Hematopoietic multipotent progenitor cell treated with erythropoietin and hydrocortisone succinate and interleukin-3 and kit ligand, for 8 days (in vitro differentiated cells): ENCODE results near the gene AQP1.

Experiments used
- DNase-seq: peaks from one replicate; pipeline ENCODE4 v3.0.0-alpha.2; 2015

The AQP1 gene

DNA sequence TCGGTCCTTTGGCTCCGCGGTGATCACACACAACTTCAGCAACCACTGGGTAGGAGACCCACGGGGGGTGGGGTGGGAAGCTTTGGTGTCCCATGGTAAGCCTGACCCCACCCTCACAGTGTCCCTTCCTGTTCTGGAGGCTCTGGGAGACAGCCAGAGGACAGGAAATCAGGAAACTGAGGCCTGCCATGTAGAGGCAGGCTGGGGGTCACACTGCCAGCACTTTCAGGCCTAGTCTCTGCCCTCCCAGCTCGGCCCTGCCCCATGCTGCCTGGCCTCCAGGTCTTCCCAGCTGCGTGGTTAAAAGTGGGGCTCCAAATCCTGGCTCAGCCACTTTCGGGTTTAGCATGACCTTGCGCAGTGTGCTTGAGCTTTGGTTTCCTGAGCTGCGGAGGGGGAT lies 10.9 kb downstream of the AQP1 start:
- DNase-seq, result no peak

DNA sequence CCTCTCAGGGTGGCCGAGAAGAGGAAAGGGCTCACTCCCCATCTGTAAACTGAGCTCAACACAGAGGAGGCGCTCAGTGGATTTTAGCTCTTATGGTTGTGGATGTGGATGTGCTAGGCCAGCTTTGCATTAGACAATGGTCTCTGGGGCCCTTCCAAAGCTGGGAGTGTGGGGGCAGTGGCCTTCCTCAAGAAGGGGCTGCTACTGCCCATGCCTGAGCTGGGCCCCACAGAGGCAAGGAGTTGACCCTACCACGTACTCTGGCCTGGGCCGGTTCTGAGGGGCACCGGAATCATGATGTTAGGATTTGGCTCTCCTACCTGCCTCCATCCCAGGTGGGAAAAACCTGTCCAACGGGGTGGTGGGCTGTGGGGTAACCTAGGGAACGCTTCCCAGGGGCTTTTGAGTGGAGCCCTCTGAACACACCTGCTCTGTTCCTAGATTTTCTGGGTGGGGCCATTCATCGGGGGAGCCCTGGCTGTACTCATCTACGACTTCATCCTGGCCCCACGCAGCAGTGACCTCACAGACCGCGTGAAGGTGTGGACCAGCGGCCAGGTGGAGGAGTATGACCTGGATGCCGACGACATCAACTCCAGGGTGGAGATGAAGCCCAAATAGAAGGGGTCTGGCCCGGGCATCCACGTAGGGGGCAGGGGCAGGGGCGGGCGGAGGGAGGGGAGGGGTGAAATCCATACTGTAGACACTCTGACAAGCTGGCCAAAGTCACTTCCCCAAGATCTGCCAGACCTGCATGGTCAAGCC lies 11.5 kb downstream of the AQP1 start:
- no peak for DNase-seq

DNA sequence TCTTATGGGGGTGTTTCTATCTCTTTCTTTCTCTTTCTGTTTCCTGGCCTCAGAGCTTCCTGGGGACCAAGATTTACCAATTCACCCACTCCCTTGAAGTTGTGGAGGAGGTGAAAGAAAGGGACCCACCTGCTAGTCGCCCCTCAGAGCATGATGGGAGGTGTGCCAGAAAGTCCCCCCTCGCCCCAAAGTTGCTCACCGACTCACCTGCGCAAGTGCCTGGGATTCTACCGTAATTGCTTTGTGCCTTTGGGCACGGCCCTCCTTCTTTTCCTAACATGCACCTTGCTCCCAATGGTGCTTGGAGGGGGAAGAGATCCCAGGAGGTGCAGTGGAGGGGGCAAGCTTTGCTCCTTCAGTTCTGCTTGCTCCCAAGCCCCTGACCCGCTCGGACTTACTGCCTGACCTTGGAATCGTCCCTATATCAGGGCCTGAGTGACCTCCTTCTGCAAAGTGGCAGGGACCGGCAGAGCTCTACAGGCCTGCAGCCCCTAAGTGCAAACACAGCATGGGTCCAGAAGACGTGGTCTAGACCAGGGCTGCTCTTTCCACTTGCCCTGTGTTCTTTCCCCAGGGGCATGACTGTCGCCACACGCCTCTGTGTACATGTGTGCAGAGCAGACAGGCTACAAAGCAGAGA lies 12.2 kb downstream of the AQP1 start:
- no peak for DNase-seq

DNA sequence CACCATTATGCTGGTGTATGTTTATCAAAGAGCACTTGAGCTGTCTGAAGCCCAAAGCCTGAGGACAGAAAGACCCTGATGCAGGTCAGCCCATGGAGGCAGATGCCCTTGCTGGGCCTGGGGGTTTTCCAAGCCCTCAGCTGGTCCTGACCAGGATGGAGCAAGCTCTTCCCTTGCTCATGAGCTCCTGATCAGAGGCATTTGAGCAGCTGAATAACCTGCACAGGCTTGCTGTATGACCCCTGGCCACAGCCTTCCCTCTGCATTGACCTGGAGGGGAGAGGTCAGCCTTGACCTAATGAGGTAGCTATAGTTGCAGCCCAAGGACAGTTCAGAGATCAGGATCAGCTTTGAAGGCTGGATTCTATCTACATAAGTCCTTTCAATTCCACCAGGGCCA lies 13.0 kb downstream of the AQP1 start:
- DNase-seq, result no peak

DNA sequence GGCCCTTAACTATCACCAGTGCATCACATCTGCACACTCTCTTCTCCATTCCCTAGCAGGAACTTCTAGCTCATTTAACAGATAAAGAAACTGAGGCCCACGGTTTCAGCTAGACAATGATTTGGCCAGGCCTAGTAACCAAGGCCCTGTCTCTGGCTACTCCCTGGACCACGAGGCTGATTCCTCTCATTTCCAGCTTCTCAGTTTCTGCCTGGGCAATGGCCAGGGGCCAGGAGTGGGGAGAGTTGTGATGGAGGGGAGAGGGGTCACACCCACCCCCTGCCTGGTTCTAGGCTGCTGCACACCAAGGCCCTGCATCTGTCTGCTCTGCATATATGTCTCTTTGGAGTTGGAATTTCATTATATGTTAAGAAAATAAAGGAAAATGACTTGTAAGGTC lies 13.5 kb downstream of the AQP1 start:
- no peak for DNase-seq

DNA sequence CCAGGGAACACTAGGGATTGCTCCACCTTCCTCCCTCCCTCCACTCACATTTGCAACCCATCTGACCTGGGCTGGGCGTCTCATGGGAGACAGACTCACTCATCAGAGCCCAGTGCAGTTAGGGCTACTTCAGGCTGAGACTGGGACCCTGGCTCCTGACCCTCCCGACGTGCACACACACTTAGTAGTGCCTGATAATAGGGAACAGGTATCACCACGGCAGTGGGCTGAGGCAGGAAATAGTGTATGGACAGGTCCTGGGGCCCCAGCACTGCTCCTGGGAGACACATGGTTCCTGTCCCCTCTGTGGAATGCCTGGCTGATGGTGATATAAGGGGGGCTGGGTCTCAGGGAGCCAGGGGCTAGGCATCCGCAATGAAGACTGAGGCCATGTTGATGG lies 14.3 kb downstream of the AQP1 start:
- DNase-seq, result no peak

DNA sequence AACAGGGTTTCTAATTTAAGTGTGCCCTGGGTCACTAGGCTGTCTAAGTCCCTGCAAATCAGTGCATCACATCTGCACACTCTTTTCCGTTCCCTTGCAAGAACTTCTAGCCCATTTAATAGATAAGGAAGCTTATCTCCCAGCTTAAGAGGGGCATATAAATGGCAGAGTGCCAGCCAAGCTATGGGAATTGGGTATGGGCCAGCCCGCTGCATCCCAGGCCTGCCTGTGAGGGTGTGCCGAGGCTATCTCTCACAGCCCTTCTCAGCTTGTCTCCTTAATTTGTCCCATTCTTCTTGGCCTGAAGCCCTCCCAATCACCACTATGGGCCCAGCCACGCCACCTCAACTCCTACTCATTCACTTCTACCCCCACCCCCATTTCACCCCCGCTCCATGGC lies 14.7 kb downstream of the AQP1 start:
- peak; percentile 88 for DNase-seq

DNA sequence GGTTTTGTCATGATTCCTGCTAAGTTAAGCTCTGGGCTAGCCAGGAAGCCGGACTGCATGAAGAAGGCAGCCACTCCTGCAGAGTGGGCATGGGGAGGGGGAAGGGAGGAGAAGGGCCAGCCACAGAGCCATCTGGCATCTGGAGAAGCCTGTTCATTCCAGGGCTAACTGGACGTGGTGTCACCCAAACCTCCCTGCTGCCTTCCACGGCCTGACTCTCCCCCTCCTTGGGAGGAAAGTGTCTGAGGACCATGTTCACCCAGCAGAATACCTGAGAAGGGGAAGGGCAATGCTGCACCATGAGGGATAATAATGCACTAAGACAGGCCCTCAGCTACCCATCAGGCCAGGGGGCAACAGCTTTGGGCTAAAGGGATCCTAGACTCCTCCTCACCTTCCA lies 15.4 kb downstream of the AQP1 start:
- no peak for DNase-seq

DNA sequence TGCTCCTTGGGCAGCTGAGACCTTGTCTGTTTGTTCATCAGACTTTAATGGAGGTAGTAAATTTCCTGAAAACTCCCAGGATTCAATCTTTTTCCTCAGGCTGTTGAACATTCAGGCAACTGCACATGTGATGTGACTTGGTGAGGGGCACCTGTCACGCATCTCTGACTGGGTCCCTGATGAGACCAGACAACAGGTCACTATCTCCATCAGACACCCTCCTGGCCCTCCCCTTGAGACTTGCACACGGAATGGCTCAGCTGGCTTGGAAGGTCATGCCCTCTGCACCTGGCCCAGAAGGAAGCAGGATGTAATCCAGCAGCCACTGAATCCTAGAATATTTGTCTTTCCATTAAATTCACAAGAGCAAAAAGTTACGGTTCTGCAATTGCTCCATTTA lies 15.9 kb downstream of the AQP1 start:
- DNase-seq, result no peak

DNA sequence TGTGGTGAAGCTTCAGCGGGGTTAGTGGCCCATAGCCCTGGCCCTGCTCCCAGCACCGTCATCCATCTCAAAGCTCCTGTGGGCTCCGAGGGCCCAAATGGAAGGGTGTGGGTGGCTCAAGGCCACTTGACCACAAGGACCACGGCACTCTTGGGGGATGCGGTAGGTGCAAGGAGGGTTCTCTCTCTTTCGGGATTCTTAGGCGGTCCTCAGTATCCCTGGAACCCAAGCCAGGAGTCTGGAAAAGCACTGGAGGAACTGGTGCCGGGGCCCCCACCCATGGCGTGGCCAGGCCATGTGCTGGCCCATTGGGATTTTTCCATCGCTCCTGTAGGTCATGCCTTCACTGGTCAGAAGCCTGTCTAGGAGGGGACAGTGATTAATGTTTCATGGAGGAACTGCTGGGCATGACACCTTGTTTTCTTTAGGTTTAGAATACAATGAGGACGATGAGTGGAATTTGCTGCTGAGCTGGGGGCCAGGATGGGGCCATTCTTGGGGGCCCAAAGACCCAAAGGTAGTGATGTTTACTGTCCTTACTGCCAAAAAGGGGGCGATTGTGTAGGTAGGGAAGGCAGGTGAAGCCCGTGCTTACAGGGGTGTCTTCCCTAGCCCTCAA lies 16.7 kb downstream of the AQP1 start:
- DNase-seq, result no peak

DNA sequence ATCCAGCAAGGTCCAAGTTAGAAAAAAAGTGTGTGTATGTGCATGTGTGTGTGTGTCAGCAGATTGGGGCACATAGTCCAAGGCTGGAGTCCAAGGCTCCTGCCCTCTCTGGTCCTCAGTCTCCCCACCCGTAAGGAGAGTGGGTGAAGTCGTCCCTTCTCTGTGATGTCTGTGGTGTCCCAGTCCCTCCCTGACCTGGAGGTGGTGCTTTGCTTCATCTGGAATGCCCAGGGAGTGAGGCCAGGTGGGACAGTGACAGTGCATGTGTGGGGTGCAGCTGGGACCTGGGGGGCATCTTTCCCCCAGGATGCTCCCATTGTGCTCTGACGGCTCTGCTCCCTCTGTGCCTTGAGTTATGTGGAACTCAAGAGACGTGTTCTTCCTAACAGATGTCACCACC lies 18.0 kb downstream of the AQP1 start:
- no peak for DNase-seq

DNA sequence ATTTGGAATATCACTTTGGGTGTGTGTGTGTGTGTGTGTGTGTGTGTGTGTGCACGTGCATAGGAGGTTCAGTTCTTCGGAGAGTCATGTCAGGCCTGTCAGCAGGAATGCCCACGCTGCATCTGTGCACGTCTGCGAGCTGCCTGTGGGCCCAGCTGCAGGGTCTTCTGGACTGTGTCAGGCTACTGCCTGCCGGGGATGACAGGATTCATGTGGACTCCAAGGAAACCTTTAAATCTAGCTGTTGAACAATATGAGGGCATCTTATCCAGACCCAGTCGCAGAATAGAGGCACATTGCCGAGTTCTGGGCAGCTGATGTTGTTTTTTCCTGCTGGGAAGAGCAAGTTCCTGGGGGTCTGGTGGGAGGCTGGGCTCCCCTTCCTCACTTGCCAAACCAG lies 19.0 kb downstream of the AQP1 start:
- DNase-seq, result no peak

DNA sequence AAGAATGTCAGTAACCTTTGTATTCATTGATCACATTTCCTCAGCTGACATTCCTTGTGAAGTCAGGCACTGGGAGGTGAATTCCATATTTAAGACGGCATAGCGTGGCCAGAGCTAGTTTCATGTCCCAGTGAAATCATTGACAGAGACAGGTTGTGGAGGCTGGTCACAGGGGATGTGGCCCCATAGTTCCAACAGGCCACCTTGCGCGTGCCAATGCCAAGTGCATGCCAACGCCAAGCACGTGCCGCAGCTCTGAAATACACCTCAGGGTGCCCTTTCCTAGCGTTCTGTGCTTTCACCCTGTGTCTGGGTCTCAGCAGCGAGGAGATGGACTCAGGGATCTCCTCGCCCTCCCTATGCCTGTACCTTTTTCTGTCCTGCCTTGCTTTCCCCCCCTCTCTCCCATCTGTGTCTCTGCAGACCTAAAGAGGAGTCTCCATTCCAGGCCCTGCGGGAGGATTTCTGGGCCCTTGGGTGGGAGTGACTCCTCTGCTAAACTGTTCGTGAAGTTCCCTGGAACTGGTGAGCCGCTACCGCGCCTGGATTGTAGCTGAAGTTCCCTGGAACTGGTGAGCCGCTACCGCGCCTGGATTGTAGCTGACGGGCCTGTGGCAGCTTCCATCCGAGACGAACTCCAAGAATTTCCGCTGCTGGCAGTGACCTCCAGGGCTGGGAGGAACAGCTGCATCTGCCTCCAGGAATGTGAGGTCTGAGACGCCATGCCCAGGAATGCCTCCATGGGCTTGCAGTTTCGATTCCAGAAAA lies 19.7 kb downstream of the AQP1 start:
- no peak for DNase-seq

DNA sequence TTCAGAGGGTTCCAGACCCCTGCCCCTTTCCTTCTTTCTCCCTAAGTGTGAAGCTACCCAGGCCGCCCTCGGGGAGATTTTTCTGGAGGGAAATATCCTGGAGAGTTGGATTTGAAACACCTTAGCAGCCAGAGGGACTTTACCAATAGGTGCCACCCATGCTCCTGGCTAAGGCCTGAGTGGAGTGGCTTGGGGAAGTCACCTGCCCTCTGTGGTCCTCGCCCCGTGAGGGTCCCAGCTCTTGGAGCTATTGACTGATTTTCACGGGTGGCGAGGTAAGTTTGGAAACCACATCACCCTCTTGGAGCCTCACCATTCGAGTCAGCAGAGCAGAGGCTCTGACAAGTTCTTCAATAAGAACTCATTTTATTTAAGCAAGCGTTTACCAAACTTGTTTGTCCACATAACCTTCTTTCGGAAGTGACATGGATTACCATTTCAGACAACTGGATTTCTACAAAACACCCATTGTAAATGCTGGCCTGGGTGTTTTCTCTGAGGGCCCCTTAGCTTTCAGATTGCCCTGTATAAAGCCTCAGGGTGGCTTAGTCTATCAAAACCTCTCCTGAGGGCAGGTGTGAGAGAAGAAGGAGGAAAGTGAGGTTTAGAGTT lies 20.4 kb downstream of the AQP1 start:
- no peak for DNase-seq

DNA sequence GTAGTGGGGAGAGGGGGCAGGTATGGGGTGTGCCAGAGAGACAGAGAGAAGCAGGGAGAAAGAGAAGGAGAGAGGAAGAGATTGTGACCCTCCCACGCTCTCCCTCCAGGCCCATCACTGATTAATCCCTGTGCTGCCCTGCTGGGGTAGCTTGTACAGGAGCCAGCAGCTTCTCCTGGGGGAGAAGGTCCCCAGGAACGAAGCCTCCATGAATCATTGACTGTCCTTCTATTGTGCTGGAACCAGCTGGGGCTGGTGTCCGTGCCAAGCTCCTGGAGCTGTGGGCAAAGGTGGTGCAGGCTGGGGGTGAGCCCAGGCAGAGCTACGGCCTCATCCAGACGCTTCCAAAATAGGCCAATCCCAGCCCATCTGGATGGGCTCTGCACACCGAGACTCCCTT lies 20.9 kb downstream of the AQP1 start:
- DNase-seq, result no peak

DNA sequence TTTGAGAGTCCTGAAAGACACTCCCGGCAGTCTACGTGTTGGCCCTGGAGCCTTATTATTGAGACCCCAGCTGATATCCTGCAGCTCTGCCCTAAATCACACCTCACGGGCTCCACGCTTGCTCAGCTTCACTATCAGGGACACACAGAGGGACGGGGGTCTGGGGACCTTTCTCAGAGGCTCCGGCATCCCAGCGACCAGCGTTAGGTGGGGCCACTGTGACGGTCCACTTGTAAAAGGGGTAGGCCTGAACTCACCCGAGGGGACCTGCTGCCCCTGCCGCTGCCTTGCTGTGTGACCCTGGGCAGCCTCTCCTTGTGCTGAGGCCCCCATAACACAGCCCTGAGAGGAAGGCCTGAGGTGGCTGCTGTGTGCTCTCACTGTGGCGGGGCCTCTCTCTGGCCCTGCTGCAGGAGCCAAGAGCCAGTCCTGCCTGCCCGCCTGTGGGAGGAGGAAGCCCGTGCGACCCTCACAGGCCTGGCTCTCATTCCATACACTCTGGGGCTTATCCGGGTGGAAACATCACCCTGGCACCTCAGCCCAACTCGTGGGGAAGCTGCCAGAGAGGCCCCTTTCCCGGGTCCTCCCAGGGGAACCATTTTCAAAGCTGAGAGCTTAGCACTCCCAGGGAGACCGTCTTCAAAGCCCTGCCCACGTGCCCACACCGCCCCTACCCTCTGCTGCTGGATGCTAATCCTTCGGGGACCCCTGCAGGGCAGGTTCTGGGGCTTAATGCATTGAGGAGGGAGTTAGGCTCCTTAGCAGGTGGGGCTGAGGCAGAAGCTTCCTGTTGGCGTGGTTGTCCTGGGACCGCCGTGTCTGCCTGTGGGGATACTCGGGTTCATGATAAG lies 21.7 kb downstream of the AQP1 start:
- no peak for DNase-seq

DNA sequence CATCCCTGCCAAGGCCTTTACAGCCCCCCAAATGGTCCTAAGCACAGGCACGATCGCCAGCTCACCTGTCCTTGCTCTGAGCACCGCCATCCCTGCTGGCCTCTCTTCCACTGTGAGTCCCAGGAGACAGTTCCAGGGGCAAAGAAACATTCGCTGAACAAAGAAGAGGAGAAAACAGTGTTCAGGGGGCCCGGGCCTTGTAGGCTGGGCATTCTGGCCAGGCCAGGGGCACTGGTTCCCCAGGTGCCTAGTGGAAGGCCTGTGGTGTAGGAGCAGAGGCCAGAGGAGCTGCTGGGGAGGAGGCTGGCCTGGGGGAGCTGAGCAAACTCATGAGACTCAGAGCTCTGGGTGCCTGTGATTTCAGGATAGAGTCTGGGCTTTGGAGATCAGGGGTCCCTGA lies 22.6 kb downstream of the AQP1 start:
- no peak for DNase-seq

DNA sequence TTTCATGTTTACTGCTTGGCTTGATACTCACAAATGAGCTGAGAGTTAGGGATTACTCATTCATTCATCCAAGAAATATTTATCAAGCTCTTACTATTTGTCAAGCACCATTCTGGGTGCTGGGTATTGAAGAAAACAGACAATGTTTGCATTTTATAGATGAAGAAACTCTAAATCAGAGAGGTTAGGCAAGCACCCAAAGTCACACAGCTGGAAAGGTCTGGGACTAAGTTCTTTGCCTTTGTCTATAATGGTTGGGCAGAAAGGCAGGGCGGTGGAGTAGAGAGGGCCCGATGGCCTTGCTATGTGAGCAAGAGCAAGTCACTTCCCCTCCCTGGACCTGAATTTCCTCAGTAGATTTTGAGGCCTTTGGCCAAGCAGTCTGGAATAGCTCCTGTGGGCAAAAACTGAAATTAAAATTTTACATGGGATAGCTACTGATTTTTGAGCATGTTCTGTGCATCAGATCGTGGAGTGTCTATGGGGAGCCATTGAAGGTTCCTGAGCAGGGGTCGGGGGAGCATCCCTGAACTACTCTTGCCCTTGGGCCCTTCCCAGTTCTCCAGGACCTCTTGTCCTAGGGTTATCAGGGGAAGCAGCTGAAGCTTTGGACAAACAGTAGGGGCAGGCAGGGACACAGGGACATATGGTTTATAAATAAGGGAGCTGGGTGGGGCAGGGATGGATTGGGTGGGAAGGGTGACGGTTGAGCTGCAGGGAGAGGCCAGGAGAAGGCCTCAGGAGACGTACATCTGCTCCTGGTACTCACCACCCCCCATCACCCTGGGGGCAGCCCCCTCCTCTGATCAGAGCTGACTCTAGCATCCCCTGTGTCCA lies 23.3 kb downstream of the AQP1 start:
- DNase-seq, result no peak

DNA sequence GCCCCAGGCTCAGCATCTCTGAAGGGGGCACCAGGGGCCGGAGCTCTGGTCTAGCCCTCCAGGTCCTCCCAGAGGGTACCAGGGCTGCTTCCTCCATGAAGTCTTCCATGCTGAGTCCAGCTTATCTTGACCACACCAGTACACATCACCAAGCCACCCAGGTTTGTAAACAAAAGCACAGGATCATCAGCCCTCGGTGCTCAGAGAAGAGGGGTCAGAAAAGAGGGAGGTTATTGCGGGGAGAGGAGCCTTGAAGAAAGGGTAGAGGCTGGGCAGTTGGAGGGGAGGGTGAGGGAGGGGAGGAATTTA lies 23.9 kb downstream of the AQP1 start:
- no peak for DNase-seq

DNA sequence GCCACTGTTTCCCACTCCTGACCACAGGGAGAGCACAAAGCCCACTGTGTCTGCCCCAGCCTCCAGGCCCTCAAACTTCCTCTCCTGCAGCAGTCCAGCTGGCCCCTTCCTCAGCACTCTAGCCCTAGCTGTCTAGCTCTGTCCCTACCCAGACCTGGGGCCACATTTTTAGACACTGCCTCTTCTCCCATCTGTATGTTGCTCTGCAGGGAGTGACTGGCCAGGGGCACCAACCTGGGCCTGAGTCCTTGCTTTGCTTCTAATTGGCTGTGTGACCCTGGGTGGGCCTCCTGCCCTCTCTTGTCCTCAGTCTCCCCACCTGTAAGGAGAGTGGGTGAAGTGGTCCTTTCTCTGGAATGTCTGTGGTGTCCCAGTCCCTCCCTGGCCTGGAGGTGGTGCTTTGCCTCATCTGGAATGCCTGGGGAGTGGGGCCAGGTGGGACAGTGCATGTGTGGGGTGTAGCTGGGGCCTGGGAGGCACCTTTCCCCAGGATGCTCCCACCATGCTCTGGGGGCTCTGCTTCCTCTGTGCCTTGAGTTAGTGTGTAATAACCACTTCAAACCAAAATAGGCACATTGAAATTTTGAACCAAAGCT lies 25.1 kb downstream of the AQP1 start:
- DNase-seq, result no peak

DNA sequence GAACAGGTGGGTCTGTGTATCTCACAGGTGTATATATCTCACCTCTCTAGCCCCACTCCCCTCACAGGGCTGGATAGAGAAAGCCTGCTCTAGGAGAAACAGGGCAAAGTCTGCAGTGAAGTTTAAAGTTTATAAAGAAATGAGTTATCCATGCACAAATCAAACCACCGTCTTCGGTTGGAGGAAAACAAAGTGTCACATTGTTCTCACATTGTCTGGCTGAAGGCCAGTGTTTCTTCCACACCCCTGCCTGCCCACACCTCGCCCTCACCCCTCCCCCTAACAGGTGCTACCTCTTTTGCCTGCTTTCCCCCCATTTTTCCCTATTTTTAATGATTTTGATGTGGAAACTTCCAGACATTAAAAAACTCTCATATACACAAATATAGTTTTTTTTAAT lies 25.8 kb downstream of the AQP1 start:
- no peak for DNase-seq
